ENCODE results near the gene PCNT. TPM values are rescaled to one million over a fixed set of nuclear protein-coding genes. Genes with fewer than 3 reads are reported as not detected.

The PCNT gene
- total and polyA plus RNA-seq, 9 of the 15 experiments (the other 6 are each of a cell fraction or from before 2014, with no cell fraction given), result 9.1 to 53.5 (median 31.3) TPM

GRCh38 chr21:46439906-46440305, 116.0 kb downstream of the PCNT start:
- WGBS (ENCODE audit: insufficient coverage, low coverage, missing lambda C conversion rate), result 94% methylated on average over 18 of the region's 18 CpGs
- ChIA-PET CTCF (ENCODE audit: low intra/inter-chr PET ratio) (no interaction called here), POLR2A (interaction anchor here (0.6 to 0.8 kb wide), 3 partner anchors 10 to 258 kb away, joined by 3 read pairs; no protein-coding TSS in a partner anchor)
- H3K79me2 ChIP-seq (ENCODE audit: control insufficient read depth, insufficient read depth, low read length), result no peaks in the 10 kb centered on the region
- FAIRE-seq (no peak), ATAC-seq (no peak), DNase-seq (ENCODE audit: extremely low read depth in 1 of 4, low spot score in 3 of 4) (no peak)
- H2AFZ ChIP-seq (ENCODE audit: low read depth, low read length), result no peak overlapping the region
- no peaks in the 10 kb centered on the region for H3K9me3 ChIP-seq (replicated peaks; ENCODE audit: control insufficient read depth, insufficient read depth, low read depth, low read length)
- H3K27ac ChIP-seq (ENCODE audit: extremely low read depth, low read depth, low read length), result no peak overlapping the region
- H3K27me3 ChIP-seq (ENCODE audit: control insufficient read depth in 2 of 2, insufficient read depth in 2 of 2, low read length in 2 of 2), result no peaks in the 10 kb centered on the region
- H3K4me1 ChIP-seq (replicated peaks in 1 of 2; ENCODE audit: control insufficient read depth in 2 of 2, insufficient read depth in 2 of 2, low read length in 2 of 2), result peaks cover 0 to 12% of the 10 kb centered on the region in 2 experiments; a peak in 3 of 5 replicates
- no peak overlapping the region for H3K4me2 ChIP-seq (ENCODE audit: insufficient read depth, low read length)
- no peaks in the 10 kb centered on the region for H4K20me1 ChIP-seq (replicated peaks; ENCODE audit: control insufficient read depth, insufficient read depth, low read length)
- in situ Hi-C loops (cut with MboI), result no loop called here
- H3K9me1 ChIP-seq (ENCODE audit: control insufficient read depth, insufficient read depth, low read length), result no peaks in the 10 kb centered on the region
- no peak overlapping the region for H3K9ac ChIP-seq (ENCODE audit: insufficient read depth in 1 of 2, low read depth in 2 of 2, low read length in 2 of 2)
- H3K36me3 ChIP-seq (ENCODE audit: control insufficient read depth, insufficient read depth, low read length), result peaks cover 88% of the 10 kb centered on the region
- intact Hi-C loops (cut with micrococcal nuclease), result no loop called here
- no TSS peak for BruUV-seq (replicated peaks)
- no peak overlapping the region for H3K4me3 ChIP-seq
- TF ChIP-seq MEF2A (IDR thresholded peaks at IDR 0.05; ENCODE audit: control insufficient read depth, low read depth, low read length) (no peak), NR2F6 (CRISPR knock-in tag; IDR thresholded peaks at IDR 0.05) (no peak), CREB1 (IDR thresholded peaks at IDR 0.05) (no peak), CREB1 (CRISPR knock-in tag; IDR thresholded peaks at IDR 0.05) (no peak), E2F5 (CRISPR knock-in tag; IDR thresholded peaks at IDR 0.05) (no peak), SREBF2 (CRISPR knock-in tag; IDR thresholded peaks at IDR 0.05) (no peak), ZFPM2 (CRISPR knock-in tag; IDR thresholded peaks at IDR 0.05) (no peak), ZNF197 (CRISPR knock-in tag; IDR thresholded peaks at IDR 0.05; ENCODE audit: low read depth) (no peak), TEAD1 (CRISPR knock-in tag; IDR thresholded peaks at IDR 0.05) (no peak), MTF1 (CRISPR knock-in tag; IDR thresholded peaks at IDR 0.05; ENCODE audit: borderline replicate concordance) (no peak), LCOR (CRISPR knock-in tag; IDR thresholded peaks at IDR 0.05) (no peak), CEBPG (CRISPR knock-in tag; IDR thresholded peaks at IDR 0.05) (no peak), CEBPG (tag; conservative IDR thresholded peaks at IDR 0.05 in 1 of 2, IDR thresholded peaks at IDR 0.05 in 1 of 2) (no peak)
